Endodermal cell (in vitro differentiated cells): Measurements from ENCODE around the gene CSGALNACT2. TPM values are rescaled to one million over a fixed set of nuclear protein-coding genes. Genes with fewer than 3 reads are reported as not detected.

Experiments
- DNase-seq: peaks from one replicate; pipeline ENCODE4 v3.0.0-alpha.2; 2017
- H3K27ac ChIP-seq: 2 replicates; pipeline ENCODE4 v1.5.1; 2013; ENCODE audit warnings: mild to moderate bottlenecking, low read depth, low read length, moderate library complexity
- H3K27me3 ChIP-seq: 2 replicates; pipeline ENCODE4 v1.6.1; 2013; ENCODE audit warnings: mild to moderate bottlenecking, low read length, moderate library complexity; ENCODE audit not compliant: insufficient read depth, control insufficient read depth, poor library complexity, severe bottlenecking
- H3K36me3 ChIP-seq: 2 replicates; pipeline ENCODE4 v1.7.0; 2013; ENCODE audit warnings: mild to moderate bottlenecking, low read length, moderate library complexity; ENCODE audit not compliant: control insufficient read depth, insufficient read depth
- H3K4me1 ChIP-seq: one replicate; pipeline ENCODE4 v1.7.0; 2013; ENCODE audit warnings: low read length; ENCODE audit not compliant: control insufficient read depth, insufficient read depth
- H3K4me3 ChIP-seq: 2 replicates; pipeline ENCODE4 v1.5.1; 2013; ENCODE audit warnings: mild to moderate bottlenecking, low read length, moderate library complexity
- H3K9ac ChIP-seq: 2 replicates; pipeline ENCODE4 v1.6.1; 2013; ENCODE audit warnings: mild to moderate bottlenecking, low read length, moderate library complexity; ENCODE audit not compliant: poor library complexity, severe bottlenecking; ENCODE audit errors: extremely low read depth
- H3K9me3 ChIP-seq: 2 replicates; pipeline ENCODE4 v1.6.1; 2013; ENCODE audit warnings: mild to moderate bottlenecking, low read length, moderate library complexity; ENCODE audit not compliant: control insufficient read depth
- H3K27ac Mint-ChIP-seq: 2 replicates; pipeline ENCODE4 v1.8.0; 2020; ENCODE audit warnings: mixed read lengths
- H3K27me3 Mint-ChIP-seq: 2 replicates; pipeline ENCODE4 v1.8.0; 2021; ENCODE audit warnings: mild to moderate bottlenecking, mixed read lengths; ENCODE audit not compliant: insufficient read depth
- H3K36me3 Mint-ChIP-seq: 2 replicates; pipeline ENCODE4 v1.8.0; 2020; ENCODE audit warnings: low read depth, mixed read lengths
- H3K4me1 Mint-ChIP-seq: 2 replicates; pipeline ENCODE4 v1.8.0; 2020; ENCODE audit warnings: mixed read lengths
- H3K4me3 Mint-ChIP-seq: 2 replicates; pipeline ENCODE4 v1.8.0; 2020; ENCODE audit warnings: mild to moderate bottlenecking, moderate library complexity, mixed read lengths
- H3K9me3 Mint-ChIP-seq: 2 replicates; pipeline ENCODE4 v1.8.0; 2020; ENCODE audit warnings: mild to moderate bottlenecking, mixed read lengths
- WGBS, 2 experiments: methylation state at CpG; one replicate each; pipeline versions ENCODE4 v1.1.5 to v1.1.7; 2013; ENCODE audit warnings: missing lambda C conversion rate in 2 of 2, mixed read lengths in 1 of 2; ENCODE audit not compliant: insufficient coverage in 1 of 2, insufficient read length in 1 of 2; 5-methylcytosine and 5-hydroxymethylcytosine counted together
- total RNA-seq, 2 donors: library from RNA; stranded (reverse); fragmentation: NEBNext Ultra II Directional in 1 of 2; extraction: Animal tissue kit (Norgen Biotek cat#: 25700) in 1 of 2; gene quantifications; 2 replicates in 1 of 2; 3 replicates in 1 of 2; pipeline ENCODE4 v1.2.1, GENCODE V29; 2021
- TF ChIP-seq, protein P1 (sequence below): fragments of 200-600 bp; sonication (generic); conservative IDR thresholded peaks from 2 replicates; pipeline ENCODE4 v1.5.0; 2021; ENCODE audit warnings: antibody characterized with exemption, mild to moderate bottlenecking

CSGALNACT2 gene
- total RNA-seq, 2 donors from 2014 or later = 7.3 to 8.6 TPM

DNA sequence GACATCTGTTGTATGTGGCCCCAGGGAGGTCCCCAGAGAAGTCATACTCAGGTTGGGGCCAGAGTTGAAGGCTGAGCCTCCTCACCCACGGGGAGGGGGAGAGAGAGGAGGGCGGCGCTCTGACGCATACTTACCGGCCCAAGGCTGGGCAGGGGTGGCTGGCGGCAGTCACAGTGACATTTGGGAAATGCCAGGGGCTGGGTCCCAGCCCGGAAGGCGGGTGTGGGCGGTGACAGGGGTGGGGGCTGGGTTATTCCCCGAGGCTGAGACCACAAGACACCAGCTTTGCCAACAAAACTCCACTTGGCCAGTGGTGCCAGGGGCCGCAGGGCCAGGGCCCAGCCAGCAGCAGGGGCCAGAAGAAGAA lies 87.5 kb downstream of the CSGALNACT2 start:
- Mint-ChIP-seq H3K36me3 (no peaks in the 10 kb centered on the region), H3K4me3 (no peak overlapping the region), H3K27ac (no peak overlapping the region), H3K9me3 (no peaks in the 10 kb centered on the region), H3K27me3 (peaks cover 53% of the 10 kb centered on the region), H3K4me1 (peaks cover 10% of the 10 kb centered on the region)
- H3K27me3 ChIP-seq = peaks cover 44% of the 10 kb centered on the region
- no peak overlapping the region for H3K27ac ChIP-seq
- H3K4me1 ChIP-seq = no peaks in the 10 kb centered on the region
- H3K9me3 ChIP-seq = no peaks in the 10 kb centered on the region
- H3K4me3 ChIP-seq = no peak overlapping the region
- WGBS, 2 experiments = 53 to 69% methylated on average over 4 to 11 of the region's 11 CpGs
- H3K36me3 ChIP-seq = no peaks in the 10 kb centered on the region
- H3K9ac ChIP-seq = no peak overlapping the region
- no peak for DNase-seq
- TF ChIP-seq, protein P1, sequence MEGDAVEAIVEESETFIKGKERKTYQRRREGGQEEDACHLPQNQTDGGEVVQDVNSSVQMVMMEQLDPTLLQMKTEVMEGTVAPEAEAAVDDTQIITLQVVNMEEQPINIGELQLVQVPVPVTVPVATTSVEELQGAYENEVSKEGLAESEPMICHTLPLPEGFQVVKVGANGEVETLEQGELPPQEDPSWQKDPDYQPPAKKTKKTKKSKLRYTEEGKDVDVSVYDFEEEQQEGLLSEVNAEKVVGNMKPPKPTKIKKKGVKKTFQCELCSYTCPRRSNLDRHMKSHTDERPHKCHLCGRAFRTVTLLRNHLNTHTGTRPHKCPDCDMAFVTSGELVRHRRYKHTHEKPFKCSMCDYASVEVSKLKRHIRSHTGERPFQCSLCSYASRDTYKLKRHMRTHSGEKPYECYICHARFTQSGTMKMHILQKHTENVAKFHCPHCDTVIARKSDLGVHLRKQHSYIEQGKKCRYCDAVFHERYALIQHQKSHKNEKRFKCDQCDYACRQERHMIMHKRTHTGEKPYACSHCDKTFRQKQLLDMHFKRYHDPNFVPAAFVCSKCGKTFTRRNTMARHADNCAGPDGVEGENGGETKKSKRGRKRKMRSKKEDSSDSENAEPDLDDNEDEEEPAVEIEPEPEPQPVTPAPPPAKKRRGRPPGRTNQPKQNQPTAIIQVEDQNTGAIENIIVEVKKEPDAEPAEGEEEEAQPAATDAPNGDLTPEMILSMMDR = no peak

GRCh38 chr10:43226441-43226840 lies 88.2 kb downstream of the CSGALNACT2 start:
- Histone ChIP-seq H3K9me3 (no peaks in the 10 kb centered on the region), H3K27me3 (peaks cover 51% of the 10 kb centered on the region), H3K4me3 (no peak overlapping the region), H3K36me3 (no peaks in the 10 kb centered on the region), H3K4me1 (no peaks in the 10 kb centered on the region), H3K9ac (no peak overlapping the region), H3K27ac (no peak overlapping the region)
- peak; percentile 24 for DNase-seq
- TF ChIP-seq, protein P1 = no peak
- no peaks in the 10 kb centered on the region for H3K36me3 Mint-ChIP-seq
- no peaks in the 10 kb centered on the region for H3K9me3 Mint-ChIP-seq
- H3K27ac Mint-ChIP-seq = no peak overlapping the region
- peaks cover 7% of the 10 kb centered on the region for H3K4me1 Mint-ChIP-seq
- 92 to 94% methylated on average over 3 to 6 of the region's 6 CpGs for WGBS, 2 experiments
- H3K4me3 Mint-ChIP-seq = no peak overlapping the region
- H3K27me3 Mint-ChIP-seq = peaks cover 60% of the 10 kb centered on the region

- no peak overlapping the region for H3K4me3 ChIP-seq
- H3K9ac ChIP-seq = no peak overlapping the region
- 89 to 90% methylated on average over 5 to 8 of the region's 8 CpGs for WGBS, 2 experiments
- TF ChIP-seq, protein P1 = no peak
- H3K27me3 ChIP-seq = peaks cover 58% of the 10 kb centered on the region
- Mint-ChIP-seq H3K27me3 (peaks cover 67% of the 10 kb centered on the region), H3K36me3 (no peaks in the 10 kb centered on the region), H3K4me1 (peaks cover 7% of the 10 kb centered on the region), H3K9me3 (no peaks in the 10 kb centered on the region), H3K27ac (no peak overlapping the region), H3K4me3 (no peak overlapping the region)
- H3K27ac ChIP-seq = no peak overlapping the region
- DNase-seq = peak; percentile 35
- no peaks in the 10 kb centered on the region for H3K9me3 ChIP-seq
- no peaks in the 10 kb centered on the region for H3K4me1 ChIP-seq
- H3K36me3 ChIP-seq = no peaks in the 10 kb centered on the region
These were observed 88.9 kb downstream of the CSGALNACT2 start for GRCh38 chr10:43226851-43227845.
